ENCODE data around the gene FUOM. TPM values are rescaled to one million over a fixed set of nuclear protein-coding genes. Genes with fewer than 3 reads are reported as not detected.
A peak's percentile ranks its signal among the peaks of the same experiment; 100 is the strongest.

FUOM gene
- total RNA-seq, 1 donor from 2014 or later: 5.1 TPM

DNA sequence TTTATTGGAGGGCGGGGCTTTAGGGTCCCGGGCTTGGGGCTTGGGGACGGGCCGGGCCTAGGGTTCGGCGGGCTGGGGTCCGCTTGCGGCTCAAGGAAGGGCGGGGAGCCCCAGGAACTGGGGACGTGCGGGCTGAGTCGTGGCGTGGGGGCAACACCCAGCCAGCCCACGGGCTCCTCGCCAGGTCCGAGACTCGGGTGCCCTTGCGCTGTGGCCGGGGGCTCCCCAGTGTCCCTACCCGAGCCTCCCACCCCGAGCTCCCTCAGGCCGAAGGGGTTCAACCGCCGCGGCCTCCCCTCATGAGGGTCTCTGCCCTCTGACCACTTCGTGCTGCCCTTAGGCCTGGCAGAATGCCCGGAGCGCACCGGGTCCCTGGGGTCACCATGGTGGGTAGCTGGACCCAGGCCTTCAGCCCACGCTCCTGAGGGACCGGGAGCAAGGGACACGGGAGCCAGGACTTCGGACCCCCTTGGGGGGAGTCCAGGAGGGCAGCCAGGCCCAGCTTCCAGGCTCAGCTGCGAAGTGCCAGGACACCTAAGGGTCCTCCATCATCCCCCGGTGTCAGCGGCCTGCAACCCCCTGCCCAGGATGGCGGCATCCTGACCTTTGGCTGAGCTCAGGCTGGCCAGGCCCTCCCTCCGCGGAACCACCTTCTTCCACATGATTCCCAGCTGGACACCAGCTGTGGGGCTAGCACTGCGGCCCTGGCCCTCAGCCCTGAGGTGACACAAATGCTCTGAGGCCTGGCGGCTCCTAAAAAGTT lies 524 bp upstream of the FUOM start:
- peak overlapping the region; percentile 76 for H3K27ac ChIP-seq (replicated peaks)
- DNase-seq: peak; percentile 55
- no peak for TF ChIP-seq CTCF (IDR thresholded peaks at IDR 0.05; ENCODE audit: borderline replicate concordance)
- no peak overlapping the region for H3K4me3 ChIP-seq
- peaks cover 16% of the 10 kb centered on the region for H3K36me3 ChIP-seq
- H3K4me1 ChIP-seq: peaks cover 31% of the 10 kb centered on the region
- no peaks in the 10 kb centered on the region for H3K27me3 ChIP-seq (ENCODE audit: low read depth)
- no peaks in the 10 kb centered on the region for H3K9me3 ChIP-seq (replicated peaks)
- intact Hi-C loops (cut with micrococcal nuclease): no loop called here

DNA sequence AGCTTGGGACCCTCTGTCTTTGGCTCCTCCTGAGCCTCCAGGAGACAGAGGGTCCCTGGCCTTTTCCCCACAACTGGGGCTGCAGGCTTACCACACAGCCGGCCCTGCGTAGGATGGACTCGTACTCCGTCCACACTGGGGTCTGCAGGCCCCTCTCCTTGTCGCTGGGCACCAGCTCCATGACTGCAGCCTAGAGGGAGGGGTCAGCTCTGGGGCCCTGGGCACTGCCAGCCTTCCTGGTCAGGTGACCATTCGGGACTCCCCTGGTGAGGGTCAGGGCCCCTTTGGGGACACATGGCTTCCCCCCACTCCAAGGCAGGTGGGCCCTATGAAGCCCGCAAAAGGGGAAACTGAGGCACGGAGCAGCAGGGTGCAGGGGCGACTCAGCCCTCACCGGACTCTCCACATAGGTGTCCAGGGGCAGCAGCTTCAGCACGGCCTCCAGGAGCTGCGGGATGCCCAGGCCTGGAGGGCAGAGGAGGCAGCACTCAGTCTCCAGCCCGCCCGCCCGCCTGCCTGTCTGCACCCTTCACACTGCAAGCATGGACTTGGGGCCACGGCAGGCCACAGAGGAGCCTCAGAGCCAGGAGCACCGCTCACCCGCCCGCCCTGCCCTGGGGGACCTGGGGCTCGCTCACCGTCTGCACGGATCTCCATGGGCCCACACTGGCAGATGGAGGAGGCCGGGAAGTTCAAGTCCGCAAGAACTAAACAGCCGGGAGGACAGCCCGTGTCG lies 1.1 kb downstream of the FUOM start:
- no peaks in the 10 kb centered on the region for H3K27me3 ChIP-seq (ENCODE audit: low read depth)
- peak overlapping the region; percentile 76 for H3K27ac ChIP-seq (replicated peaks)
- intact Hi-C loops (cut with micrococcal nuclease): no loop called here
- no peak for TF ChIP-seq CTCF (IDR thresholded peaks at IDR 0.05; ENCODE audit: borderline replicate concordance)
- H3K4me1 ChIP-seq: peaks cover 31% of the 10 kb centered on the region
- no peak for DNase-seq
- H3K4me3 ChIP-seq: peak overlapping the region; percentile 80
- no peaks in the 10 kb centered on the region for H3K36me3 ChIP-seq
- H3K9me3 ChIP-seq (replicated peaks): no peaks in the 10 kb centered on the region

DNA sequence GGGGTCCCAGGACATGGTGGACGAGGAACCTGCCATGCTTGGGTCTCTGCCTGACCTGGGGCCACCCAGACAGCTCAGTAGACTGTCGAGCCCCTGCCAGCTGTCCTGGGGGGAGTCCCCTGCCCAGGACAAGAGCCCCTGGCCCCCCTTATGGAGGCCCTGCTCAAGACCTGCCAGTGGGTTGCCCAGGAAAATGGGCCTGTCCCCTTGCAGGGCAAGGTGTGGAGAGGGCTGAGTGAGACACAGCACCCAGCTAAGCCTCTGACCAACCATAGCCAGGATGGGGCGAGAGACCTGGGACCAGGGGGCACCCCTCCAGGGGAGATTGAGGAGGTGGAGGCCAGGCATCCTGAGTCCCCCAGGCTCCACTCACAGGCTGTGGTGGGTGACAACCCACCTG lies 1.8 kb downstream of the FUOM start:
- no peak for TF ChIP-seq CTCF (IDR thresholded peaks at IDR 0.05; ENCODE audit: borderline replicate concordance)
- Histone ChIP-seq H3K9me3 (replicated peaks) (no peaks in the 10 kb centered on the region), H3K4me1 (peaks cover 31% of the 10 kb centered on the region), H3K4me3 (no peak overlapping the region), H3K27ac (replicated peaks) (no peak overlapping the region), H3K36me3 (no peaks in the 10 kb centered on the region), H3K27me3 (ENCODE audit: low read depth) (no peaks in the 10 kb centered on the region)
- intact Hi-C loops (cut with micrococcal nuclease): no loop called here
- no peak for DNase-seq

GRCh38 chr10:133355266-133355665 lies 2.6 kb downstream of the FUOM start:
- Histone ChIP-seq H3K36me3 (no peaks in the 10 kb centered on the region), H3K27me3 (ENCODE audit: low read depth) (no peaks in the 10 kb centered on the region), H3K4me3 (no peak overlapping the region), H3K27ac (replicated peaks) (no peak overlapping the region), H3K4me1 (peaks cover 31% of the 10 kb centered on the region), H3K9me3 (replicated peaks) (no peaks in the 10 kb centered on the region)
- no peak for DNase-seq
- intact Hi-C loops (cut with micrococcal nuclease): no loop called here
- no peak for TF ChIP-seq CTCF (IDR thresholded peaks at IDR 0.05; ENCODE audit: borderline replicate concordance)

- Histone ChIP-seq H3K36me3 (no peaks in the 10 kb centered on the region), H3K27me3 (ENCODE audit: low read depth) (peaks cover 5% of the 10 kb centered on the region), H3K4me1 (peaks cover 31% of the 10 kb centered on the region), H3K27ac (replicated peaks) (no peak overlapping the region), H3K4me3 (no peak overlapping the region), H3K9me3 (replicated peaks) (no peaks in the 10 kb centered on the region)
- no peak for TF ChIP-seq CTCF (IDR thresholded peaks at IDR 0.05; ENCODE audit: borderline replicate concordance)
- intact Hi-C loops (cut with micrococcal nuclease): no loop called here
- DNase-seq: no peak
Observed at GRCh38 chr10:133354672-133355240, 3.1 kb downstream of the FUOM start.

Data from left ventricle myocardium inferior (tissue), 1 donor.